HG02852 (cell line): ENCODE data around the gene POLR3A.
"Not testable (repeated sequence)": the region's sequence is repeated elsewhere in the genome, so short reads cannot be mapped to it uniquely, and the experiment has no call there.

Experiments used
- ATAC-seq: cut with Tn5 transposase; IDR thresholded peaks from one replicate; pipeline ENCODE4 v1.9.1; 2021; ENCODE audit warnings: mild to moderate bottlenecking, moderate library complexity; ENCODE audit not compliant: unreplicated experiment

POLR3A gene

GRCh38 chr10:78025685-78026364 lies 3.5 kb downstream of the POLR3A start:
- ATAC-seq = no peak

- ATAC-seq = no peak
Measured at GRCh38 chr10:78023741-78024140, 5.6 kb downstream of the POLR3A start.

- ATAC-seq = no peak
Measured at GRCh38 chr10:78021201-78021600, 8.1 kb downstream of the POLR3A start.

GRCh38 chr10:78019264-78019663 lies 10.1 kb downstream of the POLR3A start:
- ATAC-seq = no peak

GRCh38 chr10:78017856-78018255 lies 11.5 kb downstream of the POLR3A start:
- ATAC-seq = no peak

- ATAC-seq = no peak
Measured at GRCh38 chr10:78015546-78015945, 13.8 kb downstream of the POLR3A start.

GRCh38 chr10:78013564-78013963 lies 15.8 kb downstream of the POLR3A start:
- no peak for ATAC-seq

GRCh38 chr10:78011065-78011464 lies 18.2 kb downstream of the POLR3A start:
- ATAC-seq = no peak

GRCh38 chr10:78010278-78010677 lies 19.0 kb downstream of the POLR3A start:
- no peak for ATAC-seq

- no peak for ATAC-seq
Measured at GRCh38 chr10:78009662-78010061, 19.7 kb downstream of the POLR3A start.

- ATAC-seq = no peak
Measured at GRCh38 chr10:78007172-78007571, 22.1 kb downstream of the POLR3A start.

- no peak for ATAC-seq
Measured at GRCh38 chr10:78004215-78005026, 24.9 kb downstream of the POLR3A start.

GRCh38 chr10:78002541-78003288 lies 26.6 kb downstream of the POLR3A start:
- no peak for ATAC-seq

GRCh38 chr10:78000956-78001472 lies 28.3 kb downstream of the POLR3A start:
- no peak for ATAC-seq

- ATAC-seq = no peak
Measured at GRCh38 chr10:78000206-78000605, 29.1 kb downstream of the POLR3A start.

- ATAC-seq = not testable (repeated sequence)
Measured at GRCh38 chr10:77998780-77999179, 30.5 kb downstream of the POLR3A start.

- no peak for ATAC-seq
Measured at GRCh38 chr10:77993620-77994019, 35.7 kb downstream of the POLR3A start.

- ATAC-seq = no peak
Measured at GRCh38 chr10:77989081-77989724, 40.1 kb downstream of the POLR3A start.

GRCh38 chr10:77987671-77988255 lies 41.6 kb downstream of the POLR3A start:
- ATAC-seq = no peak

GRCh38 chr10:77984986-77985385 lies 44.3 kb downstream of the POLR3A start:
- ATAC-seq = no peak
